ENCODE results near the gene CD37.

DNA sequence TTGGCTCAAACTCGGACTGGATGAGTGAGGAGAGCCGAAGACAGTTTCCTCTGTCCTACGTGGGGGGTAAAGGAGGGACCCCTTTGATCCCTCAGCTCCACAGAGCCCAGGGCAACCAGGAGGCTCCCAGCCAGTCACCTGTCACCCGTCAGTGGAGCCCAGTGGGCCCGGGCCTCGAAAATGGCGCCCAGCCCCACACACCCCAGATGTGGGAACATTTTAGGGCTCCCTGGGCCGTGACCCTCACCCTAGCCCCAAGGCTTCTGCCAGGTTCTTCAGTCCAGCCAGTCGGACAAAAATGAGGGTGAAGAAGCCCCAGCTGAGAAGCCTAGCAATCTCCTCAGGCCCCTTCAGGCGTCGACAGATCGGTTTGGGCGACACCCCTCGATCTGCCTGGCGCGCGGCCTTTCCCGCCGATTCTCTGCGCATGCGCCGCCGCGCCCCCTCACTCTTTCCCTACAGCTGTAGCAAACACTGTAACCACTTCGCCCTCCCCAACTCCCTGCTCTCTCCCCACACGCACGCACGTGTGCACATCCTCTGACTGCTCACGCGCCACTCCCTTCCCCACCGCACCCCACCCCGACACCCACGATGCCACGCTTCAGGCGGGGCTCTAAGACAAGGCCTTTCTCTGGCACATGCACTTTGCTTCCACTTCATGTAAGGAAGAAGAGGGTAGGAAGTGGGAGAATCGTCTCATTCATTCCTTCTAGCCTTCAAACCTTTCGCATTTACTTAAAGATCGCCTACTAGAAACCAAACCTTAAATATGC is 10.2 kb upstream of the CD37 start, which contains the start of gene SLC6A16:
- TF ChIP-seq, protein P1, sequence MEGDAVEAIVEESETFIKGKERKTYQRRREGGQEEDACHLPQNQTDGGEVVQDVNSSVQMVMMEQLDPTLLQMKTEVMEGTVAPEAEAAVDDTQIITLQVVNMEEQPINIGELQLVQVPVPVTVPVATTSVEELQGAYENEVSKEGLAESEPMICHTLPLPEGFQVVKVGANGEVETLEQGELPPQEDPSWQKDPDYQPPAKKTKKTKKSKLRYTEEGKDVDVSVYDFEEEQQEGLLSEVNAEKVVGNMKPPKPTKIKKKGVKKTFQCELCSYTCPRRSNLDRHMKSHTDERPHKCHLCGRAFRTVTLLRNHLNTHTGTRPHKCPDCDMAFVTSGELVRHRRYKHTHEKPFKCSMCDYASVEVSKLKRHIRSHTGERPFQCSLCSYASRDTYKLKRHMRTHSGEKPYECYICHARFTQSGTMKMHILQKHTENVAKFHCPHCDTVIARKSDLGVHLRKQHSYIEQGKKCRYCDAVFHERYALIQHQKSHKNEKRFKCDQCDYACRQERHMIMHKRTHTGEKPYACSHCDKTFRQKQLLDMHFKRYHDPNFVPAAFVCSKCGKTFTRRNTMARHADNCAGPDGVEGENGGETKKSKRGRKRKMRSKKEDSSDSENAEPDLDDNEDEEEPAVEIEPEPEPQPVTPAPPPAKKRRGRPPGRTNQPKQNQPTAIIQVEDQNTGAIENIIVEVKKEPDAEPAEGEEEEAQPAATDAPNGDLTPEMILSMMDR (IDR thresholded peaks at IDR 0.05; ENCODE audit: insufficient read depth, low read length, poor library complexity, severe bottlenecking): no peak
- TF ChIP-seq EZH2phosphoT487 (conservative IDR thresholded peaks at IDR 0.05; ENCODE audit: low read length): no peak
